GM19468 (cell line): ENCODE data around the gene CHKB.

Experiments used
- ATAC-seq: cut with Tn5 transposase; IDR thresholded peaks from one replicate; pipeline ENCODE4 v1.9.1; 2021; ENCODE audit warnings: mild to moderate bottlenecking, moderate library complexity, moderate number of reproducible peaks; ENCODE audit not compliant: unreplicated experiment; ENCODE audit errors: extremely low read depth

Gene CHKB

DNA sequence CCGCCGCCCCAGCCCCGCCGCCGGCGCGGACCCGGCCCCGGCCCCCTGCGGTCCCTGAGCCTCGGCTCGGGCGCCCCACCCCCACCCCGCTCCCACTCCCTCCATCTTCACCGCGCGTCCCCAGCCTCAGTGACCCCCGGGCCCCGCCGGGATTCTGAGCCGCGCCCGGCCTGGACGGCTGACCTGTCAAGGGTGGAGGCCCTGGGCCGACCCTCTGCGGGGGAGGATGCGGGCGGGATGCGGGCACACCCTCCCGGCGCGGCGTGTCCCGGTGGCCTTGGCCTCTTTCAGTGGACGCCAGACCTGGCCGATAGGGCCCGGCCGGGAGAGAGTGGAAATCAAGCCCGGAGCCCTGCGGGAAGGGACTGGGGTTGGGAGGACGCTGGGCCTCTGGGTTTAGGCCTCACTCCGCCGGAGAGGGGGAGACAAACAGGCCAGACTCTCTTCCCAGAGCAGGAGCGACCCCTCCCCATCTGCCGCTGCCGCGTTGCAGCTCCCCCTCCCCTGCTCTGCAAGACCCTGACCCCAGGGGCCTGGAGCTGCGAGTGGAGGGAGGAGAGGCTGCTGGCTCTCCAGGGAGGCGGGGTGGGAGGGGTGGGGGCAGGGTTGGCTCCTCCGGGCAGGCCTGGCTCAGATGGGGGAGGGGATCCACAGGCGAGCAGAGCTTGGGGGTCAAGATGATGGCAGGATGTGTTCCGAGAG, 18.5 kb upstream of the CHKB start:
- no peak for ATAC-seq

DNA sequence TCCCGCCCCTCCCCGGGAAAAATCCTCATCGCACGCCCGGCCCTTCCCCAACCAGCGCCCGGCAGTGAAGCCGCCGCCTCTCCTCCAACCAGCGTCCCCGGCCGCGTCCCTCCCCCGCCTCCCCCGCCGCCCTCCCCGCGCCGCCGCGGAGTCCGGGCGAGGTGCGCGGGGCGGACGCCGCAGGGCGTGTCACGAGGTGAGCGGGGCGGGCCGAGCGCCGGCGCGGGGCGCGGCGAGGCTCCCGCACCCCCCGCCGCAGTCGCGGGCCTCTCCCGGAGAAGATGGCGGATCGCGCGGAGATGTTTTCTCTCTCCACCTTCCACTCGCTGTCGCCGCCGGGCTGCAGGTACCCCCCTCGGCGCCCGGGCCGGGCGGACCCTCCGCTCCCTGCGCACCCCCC, 17.9 kb upstream of the CHKB start, which contains the start of gene MAPK8IP2:
TSS of gene MAPK8IP2 (plus strand) at position 256 of the 400 bp plus-strand sequence. CDS start at position 282, 26 bp downstream.
- no peak for ATAC-seq

DNA sequence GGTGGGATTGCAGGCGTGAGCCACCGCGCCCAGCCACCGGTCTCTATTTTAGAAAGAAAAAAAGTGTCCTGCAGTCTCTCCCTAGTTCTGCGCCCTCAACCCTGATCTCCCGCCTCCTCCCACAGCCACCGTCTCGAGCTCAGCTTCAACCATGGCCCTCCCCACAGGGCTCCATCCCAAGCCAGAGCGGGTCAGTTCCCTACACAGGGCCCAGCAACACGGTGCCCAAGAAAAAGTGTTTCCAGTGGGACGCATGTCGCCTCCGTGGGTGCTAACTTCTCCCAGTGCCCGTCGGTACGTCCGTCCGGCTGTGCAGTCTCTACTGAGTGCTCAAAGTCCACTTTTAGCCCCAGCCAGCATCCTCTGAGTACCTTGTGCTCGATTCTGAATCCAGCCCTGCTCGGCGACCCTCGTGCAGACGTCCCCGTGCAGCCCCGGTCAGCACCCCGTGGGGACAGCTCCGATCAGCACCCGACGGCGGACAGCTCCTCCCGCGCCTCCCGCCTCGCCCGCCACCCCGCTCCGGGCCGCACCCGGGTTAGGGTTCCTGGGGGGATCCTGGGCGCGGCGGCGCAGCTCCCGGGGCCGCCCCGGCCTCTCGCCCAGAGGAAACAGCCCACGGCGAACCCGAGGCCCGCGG, 17.3 kb upstream of the CHKB start:
- no peak for ATAC-seq

DNA sequence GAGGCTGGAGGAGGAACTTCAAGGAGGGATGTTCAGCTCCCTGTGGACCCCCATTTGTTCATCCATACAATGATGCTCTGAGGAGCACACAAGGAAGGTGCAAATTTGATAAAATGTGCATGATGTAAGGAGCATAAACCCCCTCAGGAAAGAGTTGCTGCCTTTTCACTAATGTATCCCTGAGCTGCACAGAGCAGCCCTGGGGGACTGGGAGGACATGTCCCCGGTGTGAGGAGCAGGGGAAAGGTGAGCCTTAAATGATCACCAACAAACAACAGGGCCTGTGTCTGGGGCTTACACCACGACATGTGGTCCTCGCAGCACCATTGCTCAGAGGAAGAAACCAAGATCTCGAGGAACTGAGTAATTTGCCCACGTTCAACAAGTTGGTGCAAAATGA, 14.4 kb upstream of the CHKB start:
- no peak for ATAC-seq

DNA sequence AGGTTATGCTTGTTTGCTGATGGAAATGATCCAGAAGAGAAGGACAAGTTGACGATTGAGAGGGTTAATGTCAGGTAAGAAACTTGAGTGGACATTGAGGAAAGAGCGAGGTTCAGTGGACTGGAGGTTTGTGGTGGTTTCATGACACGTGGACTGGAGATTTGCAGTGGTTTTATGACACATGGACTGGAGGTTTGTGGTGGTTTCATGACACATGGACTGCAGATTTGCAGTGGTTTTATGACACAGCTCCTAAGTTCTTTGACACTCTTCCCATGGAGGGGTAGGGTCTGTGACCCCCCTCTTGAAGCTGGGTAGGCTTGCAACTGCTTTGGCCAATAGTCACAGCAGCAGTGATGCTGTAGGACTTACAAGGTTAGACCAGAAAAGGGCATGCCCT, 12.5 kb upstream of the CHKB start:
- no peak for ATAC-seq

DNA sequence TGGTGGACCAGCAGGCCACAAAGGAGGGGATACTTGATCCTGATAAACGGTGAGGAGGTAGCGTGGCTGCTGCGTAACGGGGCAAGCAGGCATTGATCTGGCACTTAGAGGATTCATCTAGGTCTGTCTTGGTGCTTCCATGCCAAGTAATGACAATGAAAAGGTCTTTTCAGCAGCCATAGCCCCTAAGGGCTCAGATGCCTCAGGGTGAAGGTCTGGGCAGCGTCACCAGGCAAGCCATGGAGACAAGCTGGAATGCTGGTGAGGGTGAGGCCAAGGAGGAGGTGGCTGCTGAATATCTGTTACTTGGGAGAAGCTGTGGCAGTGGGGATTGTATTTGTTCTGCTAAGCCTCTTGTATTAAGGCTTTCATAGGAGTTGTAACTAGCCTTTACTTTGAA, 4.8 kb upstream of the CHKB start:
- no peak for ATAC-seq

DNA sequence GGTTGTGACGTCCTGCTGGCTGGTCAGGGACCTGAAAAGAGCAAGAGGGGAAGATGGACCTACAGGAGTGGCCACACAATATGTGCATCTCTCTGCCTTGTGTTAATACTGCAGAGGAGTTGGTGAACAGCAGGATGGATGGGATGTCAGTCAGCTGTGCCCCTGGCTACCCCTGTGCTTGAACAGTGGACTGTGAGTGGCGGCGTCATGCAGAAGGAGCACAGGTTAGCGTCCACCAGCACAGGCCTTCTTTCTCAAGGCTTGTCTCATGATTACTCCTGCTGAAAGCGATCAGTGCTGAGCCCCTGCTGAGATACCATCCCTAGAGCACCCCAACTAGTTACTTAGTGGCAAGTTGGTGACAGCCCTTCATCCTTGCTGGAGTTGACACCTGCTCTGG, 3.8 kb upstream of the CHKB start:
- no peak for ATAC-seq

DNA sequence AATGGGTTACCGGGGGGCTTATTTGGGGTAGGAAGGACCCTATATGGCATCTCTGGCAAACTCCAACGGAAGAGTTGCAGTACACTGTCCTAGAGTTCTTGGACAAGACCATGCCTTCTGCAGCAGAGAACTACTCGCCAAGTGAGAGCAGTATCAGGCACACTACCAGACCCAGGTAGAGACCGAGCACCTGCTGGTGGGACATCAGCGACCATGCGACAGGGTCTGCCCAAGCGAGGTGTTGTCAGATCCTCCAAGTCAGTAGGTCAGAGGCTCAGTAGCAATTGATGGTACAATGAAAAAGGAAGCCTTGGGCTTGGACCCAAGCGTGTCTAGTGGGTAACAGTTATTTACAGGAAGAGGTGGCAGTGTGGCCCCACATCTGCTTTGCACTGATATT, 3.1 kb upstream of the CHKB start:
- ATAC-seq: no peak

DNA sequence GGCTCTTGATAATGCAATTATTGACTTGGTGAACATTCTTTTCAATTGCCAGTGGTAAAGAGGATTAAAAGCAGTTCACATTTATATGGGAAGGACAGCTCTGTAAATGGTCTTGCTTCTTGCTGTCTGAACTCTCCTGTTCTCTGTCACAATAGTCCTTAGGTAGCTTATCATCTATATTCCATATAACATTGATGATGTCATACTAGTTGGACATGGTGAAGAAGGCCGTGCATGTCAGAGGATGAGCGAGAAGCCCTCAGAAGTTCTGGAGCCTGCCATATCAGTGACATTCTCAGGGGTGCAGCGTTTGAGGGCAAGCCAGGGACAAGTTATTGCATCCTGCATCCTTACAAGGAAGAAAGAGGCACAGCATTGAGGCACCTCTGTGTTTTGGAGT, 2.6 kb upstream of the CHKB start:
- no peak for ATAC-seq

DNA sequence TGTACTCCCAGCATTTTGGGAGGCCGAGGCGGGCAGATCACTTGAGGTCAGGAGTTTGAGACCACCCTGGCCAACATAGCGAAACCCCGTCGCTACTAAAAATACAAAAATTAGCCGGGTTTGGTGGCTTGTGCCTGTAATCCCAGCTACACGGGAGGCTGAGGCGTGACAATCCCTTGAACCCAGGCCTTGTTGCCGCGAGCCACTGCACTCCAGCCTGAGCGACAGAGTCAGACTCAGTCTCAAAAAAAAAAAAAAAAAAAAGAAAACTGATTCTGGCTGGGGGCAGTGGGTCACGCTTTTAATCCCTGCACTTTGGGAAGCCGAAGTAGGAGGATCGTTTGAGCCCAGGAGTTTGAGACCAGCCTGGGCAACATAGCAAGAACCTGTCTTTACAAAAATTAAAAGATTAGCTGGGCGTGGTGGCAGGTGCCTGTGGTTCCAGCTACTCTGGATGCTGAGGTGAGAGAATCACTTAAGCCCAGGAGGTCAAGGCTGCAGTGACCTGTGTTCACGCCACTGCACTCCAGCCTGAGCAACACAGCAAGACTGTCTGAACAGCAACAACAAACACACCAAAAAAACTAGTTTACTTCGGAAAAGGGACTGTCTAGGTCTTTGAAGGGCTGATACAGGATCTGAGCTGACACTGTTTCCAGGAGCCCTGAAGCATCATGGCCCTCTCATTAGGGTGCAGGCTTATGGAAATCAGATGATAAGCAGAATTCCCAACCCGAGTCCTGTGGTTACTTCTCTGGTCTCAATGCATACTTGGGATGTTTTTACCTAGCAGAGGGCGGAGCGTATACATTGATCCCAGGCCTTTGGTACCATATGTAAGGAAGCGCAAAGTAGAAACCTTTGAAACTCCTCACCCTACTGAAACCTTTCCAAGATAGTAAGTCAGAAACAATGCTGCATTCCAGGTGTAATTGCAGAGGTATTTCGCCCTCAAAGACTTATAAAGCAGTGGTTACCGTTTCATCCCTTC, 1.8 kb upstream of the CHKB start:
- no peak for ATAC-seq

DNA sequence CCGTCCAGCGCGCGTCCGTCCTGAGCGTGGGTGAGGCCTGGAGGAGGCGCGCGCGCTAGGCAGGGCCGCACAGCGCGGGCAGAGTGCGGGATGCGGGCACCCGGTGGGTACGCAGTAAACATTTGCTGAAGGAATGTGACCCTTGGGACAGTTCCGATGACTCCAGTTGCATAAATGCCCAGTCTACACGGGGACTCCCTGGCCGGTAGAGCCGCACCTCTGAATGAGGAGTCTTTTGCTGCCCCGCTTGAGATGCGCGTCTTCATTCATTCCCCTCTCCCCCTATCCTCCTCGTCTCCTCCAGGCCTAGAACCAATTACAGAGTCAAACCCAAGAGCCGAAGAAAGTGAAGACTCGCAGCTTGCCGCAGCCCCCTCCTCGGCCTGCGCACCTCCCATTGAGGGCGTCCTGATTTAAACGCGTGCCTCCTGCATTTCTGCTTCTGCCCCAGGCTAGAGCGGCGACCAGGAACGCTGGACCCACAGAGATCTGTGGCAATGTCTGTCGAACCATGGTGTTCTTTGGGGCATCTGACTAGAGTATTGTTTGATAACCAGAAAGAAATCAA, 729 bp upstream of the CHKB start:
- no peak for ATAC-seq

DNA sequence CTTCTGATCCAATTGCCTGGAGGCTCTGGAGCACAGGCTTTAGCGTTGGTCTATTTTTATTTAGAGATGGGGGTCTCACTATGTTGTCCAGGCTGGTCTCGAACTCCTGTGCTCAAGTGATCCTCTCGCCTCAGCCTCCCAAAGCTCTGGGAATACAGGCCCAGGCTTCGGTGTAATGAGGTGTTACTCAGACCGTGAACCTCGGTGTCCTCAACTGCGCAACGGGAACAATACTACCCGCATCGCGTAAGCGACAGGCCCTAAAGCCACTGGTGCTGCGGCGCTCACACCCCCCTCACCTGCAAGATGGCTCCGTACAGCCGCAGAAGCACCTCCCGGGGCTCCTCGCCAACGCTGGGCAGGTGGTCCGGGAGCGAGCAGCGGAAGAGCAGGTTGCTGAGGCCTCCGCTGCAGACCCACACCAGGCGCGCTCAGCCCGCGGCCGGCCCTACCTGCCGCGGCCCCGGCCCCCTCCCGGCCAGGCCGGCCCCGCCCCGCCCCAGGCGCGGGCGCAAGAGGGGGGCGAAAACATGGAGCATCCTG, 628 bp downstream of the CHKB start:
- no peak for ATAC-seq

DNA sequence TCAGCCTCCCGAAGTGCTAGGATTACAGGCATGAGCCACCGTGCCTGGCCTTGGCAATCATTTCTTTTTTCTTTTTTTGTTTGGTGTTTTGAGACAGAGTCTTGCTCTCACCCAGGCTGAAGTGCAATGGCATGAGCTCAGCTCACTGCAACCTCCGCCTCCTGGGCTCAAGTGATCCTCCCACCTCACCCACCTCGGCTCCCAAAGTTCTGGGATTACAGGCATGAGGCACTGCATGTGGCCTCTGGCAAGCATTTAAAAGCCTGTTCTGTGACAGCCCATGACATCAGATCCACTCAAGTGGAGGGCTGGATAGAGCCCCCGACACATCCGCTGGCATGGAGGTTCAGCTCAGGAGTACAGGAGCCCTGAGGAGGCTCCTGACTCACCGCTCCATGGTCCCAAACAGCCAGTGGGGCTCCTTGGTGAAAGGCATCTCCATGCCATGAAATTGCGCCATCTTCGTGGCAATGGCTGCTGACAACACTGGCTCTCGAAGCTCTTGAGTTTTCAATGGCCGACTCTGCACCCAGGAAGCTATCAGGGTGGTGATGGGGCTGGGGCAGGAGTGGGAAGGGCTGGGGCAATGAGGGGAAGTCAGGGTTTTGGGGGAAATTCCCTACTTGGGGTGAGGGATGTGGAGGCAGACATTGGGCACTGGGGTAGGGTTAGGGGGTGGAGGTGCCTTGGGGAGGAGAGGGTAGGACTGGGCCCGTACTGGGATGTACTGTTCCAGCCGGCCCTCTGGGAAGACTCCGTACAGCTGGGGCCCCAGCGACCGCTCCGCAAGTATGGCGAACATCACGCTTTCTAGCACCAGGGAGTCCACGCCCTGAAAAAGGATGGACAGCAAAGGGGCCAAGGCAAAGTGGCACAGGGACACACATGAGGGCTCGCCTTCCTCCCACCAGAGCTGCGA, 1.4 kb downstream of the CHKB start:
- ATAC-seq: no peak

DNA sequence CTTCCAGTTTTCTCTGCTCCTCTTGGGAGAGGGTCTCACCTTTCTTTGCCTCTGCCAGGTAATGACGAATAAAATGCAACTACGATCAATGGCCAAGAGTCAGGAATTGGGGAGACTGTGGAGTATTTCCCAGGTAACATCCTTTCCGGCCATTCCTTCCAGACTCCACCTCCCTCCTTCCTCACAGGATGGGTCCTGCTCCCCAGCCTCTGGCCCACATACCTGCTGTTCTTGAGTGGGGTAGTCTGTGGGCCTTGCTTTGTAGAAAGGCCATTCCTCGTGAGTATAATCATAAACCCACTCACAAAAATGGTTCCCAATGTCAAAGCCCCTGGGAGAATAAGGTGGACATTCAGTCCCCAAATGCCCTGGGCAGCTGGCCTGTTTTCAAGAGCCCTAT, 2.9 kb downstream of the CHKB start:
- ATAC-seq: no peak

DNA sequence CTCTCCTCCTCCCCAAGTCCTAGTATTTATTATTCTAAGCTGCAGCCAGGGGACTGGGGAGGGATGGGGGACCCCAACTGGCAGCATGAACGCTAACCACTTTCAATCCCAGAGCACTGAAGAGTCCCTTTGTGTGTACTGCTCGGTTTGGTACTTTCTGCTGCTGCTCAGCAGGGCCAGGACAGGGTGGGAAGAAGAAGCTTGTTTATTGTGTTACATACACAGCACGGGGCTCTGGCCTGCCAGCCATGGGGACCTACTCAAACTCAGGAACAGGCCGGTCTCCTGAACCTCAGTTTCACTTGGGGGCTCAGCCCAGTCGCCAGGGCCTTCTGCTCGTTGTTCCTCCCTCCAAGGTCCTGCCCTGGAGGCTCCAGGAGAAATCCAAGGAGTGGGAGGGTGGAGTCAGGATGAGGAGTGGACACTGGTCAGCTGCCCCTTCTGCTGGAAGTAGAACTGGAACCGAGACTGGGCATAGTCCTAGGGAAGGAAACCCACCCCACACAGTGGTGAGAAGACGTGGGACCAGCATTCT, 3.8 kb downstream of the CHKB start:
- no peak for ATAC-seq

DNA sequence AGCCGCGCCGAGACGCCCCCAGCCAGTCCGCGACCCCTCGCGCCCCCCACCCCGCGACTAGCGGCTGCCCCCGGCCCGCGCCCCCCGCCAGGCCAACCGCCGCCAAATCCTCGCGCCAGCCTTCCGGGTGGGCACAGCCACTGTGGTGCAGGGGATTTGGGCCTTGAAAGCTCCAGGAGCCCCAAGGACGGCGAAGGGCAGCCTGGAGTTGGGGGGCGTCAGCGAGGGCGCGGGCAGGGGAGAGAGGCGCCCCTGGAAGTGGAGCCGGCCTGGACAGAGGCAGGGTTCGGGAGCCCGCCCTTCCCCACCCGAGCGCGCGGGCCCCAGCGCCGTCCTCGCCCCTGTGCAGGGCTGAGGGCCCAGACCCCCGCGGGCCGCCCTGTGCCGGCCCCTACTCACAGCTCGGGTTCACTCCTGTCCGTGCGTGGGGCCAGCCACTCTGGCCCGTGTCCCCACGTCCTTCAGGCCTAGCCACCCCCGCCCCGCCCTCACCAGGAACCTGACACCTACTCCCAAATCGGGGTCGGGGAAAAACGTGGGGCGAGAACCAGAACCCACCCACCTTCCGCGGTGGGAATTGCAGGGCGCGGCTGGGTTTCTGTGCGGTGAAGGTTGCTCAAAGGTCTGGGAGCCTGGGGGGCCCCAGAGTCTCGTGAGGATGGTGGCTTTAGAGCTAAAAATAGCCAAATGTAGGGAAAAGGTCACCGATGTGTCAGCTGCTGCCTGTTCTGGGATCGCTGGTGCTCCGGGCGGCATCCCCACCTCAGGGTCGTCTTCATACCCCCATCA, 4.5 kb downstream of the CHKB start, which contains the start of gene CPT1B:
TSS of gene CPT1B (minus strand) at position 441 of the 789 bp plus-strand sequence. CDS start 512 bp downstream, outside the sequence.
- ATAC-seq: no peak

DNA sequence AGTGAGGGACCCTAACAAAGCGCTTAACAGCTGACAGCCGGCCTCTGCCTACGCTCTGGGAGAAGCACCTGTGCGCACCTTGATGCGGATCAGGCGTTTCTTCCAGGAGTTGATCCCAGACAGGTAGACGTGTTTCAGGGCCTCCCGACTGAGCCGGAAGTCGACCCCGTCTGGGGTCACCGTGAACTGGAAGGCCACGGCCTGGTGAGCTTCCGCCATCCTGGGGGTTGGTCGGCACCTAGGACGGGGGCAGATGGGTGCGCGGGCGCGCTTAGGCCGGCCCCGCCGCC, 5.0 kb downstream of the CHKB start:
- ATAC-seq: no peak
